IMR-90 (cell line): ENCODE results near the gene ZNF385C. TPM values are rescaled to one million over a fixed set of nuclear protein-coding genes. Genes with fewer than 3 reads are reported as not detected.
"Not testable (repeated sequence)": the region's sequence is repeated elsewhere in the genome, so short reads cannot be mapped to it uniquely, and the experiment has no call there.

Experiments used
- ATAC-seq: fragments of 200-7000 bp; cut with Tn5 transposase; 2 replicates; pipeline ENCODE4 v1.9.1; 2020; ENCODE audit warnings: low read depth, mild to moderate bottlenecking, moderate library complexity
- BruUV-seq: library from RNA; stranded (reverse); fragments of 400-500 nt; replicated peaks from 2 replicates; lab custom pipeline; 2021; lab: Mats Ljungman, UMichigan
- CTCF ChIA-PET: fragments of 300-600 bp; formaldehyde crosslinking; extraction: SDS; loops from one replicate; lab custom pipeline; 2021; ENCODE audit warnings: antibody characterized with exemption; lab: Yijun Ruan, JAX
- POLR2A ChIA-PET: fragments of 300-600 bp; sonication (Branson Sonifier 250); formaldehyde crosslinking; loops from one replicate; lab custom pipeline; 2022; ENCODE audit warnings: antibody characterized with exemption; ENCODE audit not compliant: unreplicated experiment; lab: Charles Lee
- DNase-seq: peaks from one replicate; pipeline ENCODE4 v3.0.0; 2013
- H2AFZ ChIP-seq: replicated peaks from 2 replicates; pipeline ENCODE3; 2013; ENCODE audit warnings: low read length, mild to moderate bottlenecking; ENCODE audit not compliant: poor library complexity
- H2AK5ac ChIP-seq: 2 replicates; pipeline ENCODE4 v1.6.1; 2013; ENCODE audit warnings: low read depth, low read length, inconsistent platforms
- H2AK9ac ChIP-seq: replicated peaks from 2 replicates; pipeline ENCODE3; 2013; ENCODE audit warnings: mild to moderate bottlenecking, low read depth, low read length, moderate library complexity; ENCODE audit not compliant: poor library complexity
- H2BK120ac ChIP-seq: 2 replicates; pipeline ENCODE4 v1.6.1; 2013; ENCODE audit warnings: low read depth, low read length, inconsistent platforms
- H2BK15ac ChIP-seq: 3 replicates; pipeline ENCODE4 v1.6.1; 2013; ENCODE audit warnings: low read depth, low read length, inconsistent platforms
- H2BK20ac ChIP-seq: 2 replicates; pipeline ENCODE4 v1.6.1; 2013; ENCODE audit warnings: low read depth, mild to moderate bottlenecking, inconsistent platforms, low read length, moderate library complexity
- H2BK5ac ChIP-seq: 2 replicates; pipeline ENCODE4 v1.6.1; 2013; ENCODE audit warnings: mild to moderate bottlenecking, low read depth, low read length, inconsistent platforms; ENCODE audit not compliant: poor library complexity, severe bottlenecking
- H3K14ac ChIP-seq: replicated peaks from 2 replicates; pipeline ENCODE4 v1.6.1; 2013; ENCODE audit warnings: low read depth, low read length, inconsistent platforms
- H3K18ac ChIP-seq: 2 replicates; pipeline ENCODE4 v1.6.1; 2013; ENCODE audit warnings: low read depth, low read length, control low read depth
- H3K23ac ChIP-seq: 2 replicates; pipeline ENCODE4 v1.6.1; 2013; ENCODE audit warnings: low read depth, low read length, inconsistent platforms
- H3K27ac ChIP-seq: 2 replicates; pipeline ENCODE4 v1.5.1; 2013; ENCODE audit warnings: mild to moderate bottlenecking, control low read depth, low read length; ENCODE audit not compliant: insufficient read depth
- H3K27me3 ChIP-seq: 2 replicates; pipeline ENCODE4 v1.6.1; 2013; ENCODE audit warnings: low read length; ENCODE audit not compliant: control insufficient read depth, insufficient read depth
- H3K36me3 ChIP-seq: 2 replicates; pipeline ENCODE4 v1.6.1; 2013; ENCODE audit warnings: low read length, mixed read lengths; ENCODE audit not compliant: control insufficient read depth, insufficient read depth
- H3K4ac ChIP-seq: 2 replicates; pipeline ENCODE4 v1.6.1; 2013; ENCODE audit warnings: low read depth, low read length, inconsistent platforms
- H3K4me1 ChIP-seq: 2 replicates; pipeline ENCODE4 v1.6.1; 2013; ENCODE audit warnings: low read length, mixed read lengths; ENCODE audit not compliant: control insufficient read depth, insufficient read depth
- H3K4me2 ChIP-seq: 2 replicates; pipeline ENCODE4 v1.6.1; 2013; ENCODE audit warnings: low read depth, mild to moderate bottlenecking, control low read depth, low read length, moderate library complexity
- H3K4me3 ChIP-seq: 2 replicates; pipeline ENCODE4 v1.5.1; 2013; ENCODE audit warnings: low read depth, mild to moderate bottlenecking, control low read depth, low read length, moderate library complexity; ENCODE audit not compliant: insufficient read depth
- H3K56ac ChIP-seq: 2 replicates; pipeline ENCODE4 v1.6.1; 2013; ENCODE audit warnings: low read length, inconsistent platforms; ENCODE audit not compliant: insufficient read depth; ENCODE audit errors: extremely low read depth
- H3K79me1 ChIP-seq, 2 experiments: 2 replicates each; pipeline ENCODE4 v1.6.1; 2013; ENCODE audit warnings: low read length in 2 of 2, inconsistent platforms in 1 of 2, low read depth in 1 of 2
- H3K9ac ChIP-seq: 2 replicates; pipeline ENCODE4 v1.6.1; 2013; ENCODE audit warnings: low read depth, low read length, control low read depth
- H3K9me1 ChIP-seq: 2 replicates; pipeline ENCODE4 v1.6.1; 2013; ENCODE audit warnings: low read length, inconsistent platforms; ENCODE audit not compliant: insufficient read depth
- H3K9me3 ChIP-seq: 2 replicates; pipeline ENCODE4 v1.6.1; 2013; ENCODE audit warnings: low read length; ENCODE audit not compliant: control insufficient read depth, insufficient read depth
- H4K20me1 ChIP-seq: 2 replicates; pipeline ENCODE4 v1.6.1; 2013; ENCODE audit warnings: low read length, inconsistent platforms; ENCODE audit not compliant: insufficient read depth
- H4K5ac ChIP-seq: 2 replicates; pipeline ENCODE4 v1.6.1; 2013; ENCODE audit warnings: mild to moderate bottlenecking, low read depth, low read length, control low read depth
- H4K8ac ChIP-seq, 2 experiments: 2 replicates each; pipeline ENCODE4 v1.6.1; 2013; ENCODE audit warnings: low read depth in 2 of 2, low read length in 2 of 2, control low read depth in 1 of 2, inconsistent platforms in 1 of 2
- H4K91ac ChIP-seq: 2 replicates; pipeline ENCODE4 v1.6.1; 2013; ENCODE audit warnings: low read depth, low read length, inconsistent platforms; ENCODE audit not compliant: insufficient read depth
- CEBPB ChIP-seq: IDR thresholded peaks from 2 replicates; pipeline ENCODE4 v1.6.1; 2012; ENCODE audit warnings: low read depth, low read length, improper control_type of control experiment
- RFX5 ChIP-seq: IDR thresholded peaks from 2 replicates; pipeline ENCODE4 v1.8.0; 2012; ENCODE audit warnings: low read depth, mild to moderate bottlenecking, low read length, moderate library complexity
- WGBS, 2 experiments: methylation state at CpG; one replicate each; pipeline versions ENCODE4 v1.1.5 to v1.1.7; 2013; ENCODE audit warnings: missing lambda C conversion rate in 2 of 2; ENCODE audit not compliant: insufficient read length in 1 of 2; ENCODE audit errors: extremely low coverage in 2 of 2; 5-methylcytosine and 5-hydroxymethylcytosine counted together
- dilution Hi-C: fragments of 300-500 bp; cut with HindIII; formaldehyde crosslinking; loops from one replicate; pipeline ENCODE4 v1.14.3; 2018; ENCODE audit warnings: low sequenced_read_pairs; ENCODE audit not compliant: unreplicated experiment
- in situ Hi-C: fragments of 300-500 bp; cut with MboI; formaldehyde crosslinking; loops from 3 replicates; pipeline ENCODE4 v1.14.3; 2019; ENCODE audit warnings: low sequenced_read_pairs, inconsistent platforms, mixed read lengths
- intact Hi-C: fragments of 100-400 bp; cut with micrococcal nuclease; formaldehyde crosslinking; loops from 2 replicates; pipeline ENCODE4 v1.10.0; 2022
- polyA plus RNA-seq, 3 experiments: library from polyadenylated mRNA; depleted of rRNA; stranded (reverse); fragments of >200 nt; gene quantifications; 2 replicates each; pipeline ENCODE4 v1.2.3, GENCODE V29; 2012; ENCODE audit warnings: low replicate concordance in 1 of 3
- total RNA-seq: library from RNA; depleted of rRNA; stranded (reverse); fragments of >200 nt; gene quantifications from 2 replicates; pipeline ENCODE4 v1.2.3, GENCODE V29; 2012

Gene ZNF385C
- total and polyA plus RNA-seq, 2 of the 4 experiments (the other 2 are of a cell fraction) = not detected

GRCh38 chr17:42023524-42024349 is 74.5 kb downstream of the ZNF385C start:
- DNase-seq = no peak
- peak overlapping the region; percentile 47 for H4K5ac ChIP-seq
- peak overlapping the region; percentile 58 for H2BK120ac ChIP-seq
- H3K9ac ChIP-seq = no peak overlapping the region
- no peak overlapping the region for H3K18ac ChIP-seq
- no peak overlapping the region for H3K56ac ChIP-seq
- H4K20me1 ChIP-seq = peaks cover 12% of the 10 kb centered on the region; the same call in 1 of the 2 replicates
- no CpG with 5 or more reads among the region's 15 CpGs for WGBS, 2 experiments
- dilution Hi-C loops (no loop called here), intact Hi-C loops (no loop called here), in situ Hi-C loops (no loop called here)
- H2AK5ac ChIP-seq = peak overlapping the region; percentile 85
- peak; percentile 70 for TF ChIP-seq CEBPB
- TF ChIP-seq RFX5 = no peak
- ATAC-seq = no peak
- peak overlapping the region; percentile 19 for H3K27ac ChIP-seq
- H2BK20ac ChIP-seq = peak overlapping the region; percentile 69
- no peak overlapping the region for H3K14ac ChIP-seq
- no peak overlapping the region for H3K23ac ChIP-seq
- no peaks in the 10 kb centered on the region; the same call in 1 of the 2 replicates for H3K27me3 ChIP-seq
- no peak overlapping the region for H2AFZ ChIP-seq
- CTCF ChIA-PET = interaction anchor here (0.5 kb wide), 1 partner anchor 65 kb away, joined by 3 read pairs; no protein-coding TSS in a partner anchor
- H3K4me1 ChIP-seq = peaks cover 10% of the 10 kb centered on the region
- H3K4ac ChIP-seq = peak overlapping the region; percentile 58
- peaks cover 18% of the 10 kb centered on the region for H3K36me3 ChIP-seq
- H2BK15ac ChIP-seq = 0 out of 3 replicates have a peak overlapping the region, but pooled peaks have one; percentile 3
- no peak overlapping the region for H3K4me3 ChIP-seq
- POLR2A ChIA-PET = interaction anchor here (0.6 to 0.7 kb wide), 3 partner anchors 14 to 459 kb away, joined by 4 to 11 read pairs (median 8); no protein-coding TSS in a partner anchor
- no peaks in the 10 kb centered on the region for H3K9me3 ChIP-seq
- H4K8ac ChIP-seq = peak overlapping the region in 1 of 2 experiments; percentile 39; a peak in 2 of 4 replicates
- peaks cover 6% of the 10 kb centered on the region; the same call in 1 of the 2 replicates for H3K9me1 ChIP-seq
- peaks cover 9 to 38% of the 10 kb centered on the region in 2 experiments for H3K79me1 ChIP-seq
- H3K4me2 ChIP-seq = no peak overlapping the region
- peak overlapping the region; percentile 37 for H2BK5ac ChIP-seq
- H2AK9ac ChIP-seq = peak overlapping the region; percentile 86
- no TSS peak for BruUV-seq
- H4K91ac ChIP-seq = no peak overlapping the region; the same call in 1 of the 2 replicates

DNA sequence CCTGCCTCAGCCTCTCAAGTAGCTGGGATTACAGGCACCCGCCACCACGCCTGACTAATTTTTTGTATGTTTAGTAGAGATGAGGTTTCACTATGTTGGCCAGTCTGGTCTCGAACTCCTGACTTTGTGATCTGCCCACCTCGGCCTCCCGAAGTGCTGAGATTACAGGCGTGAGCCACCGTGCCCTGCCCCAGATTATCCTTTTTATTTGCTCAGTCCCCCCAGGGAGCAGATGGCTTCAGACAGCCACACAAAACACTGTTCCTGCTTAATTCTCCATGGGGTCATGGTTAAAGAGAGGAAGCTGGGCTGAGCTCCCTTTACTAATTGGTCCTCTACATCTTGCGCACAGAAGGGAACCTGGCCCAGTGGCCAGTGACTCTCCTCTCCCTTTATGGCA is 77.4 kb downstream of the ZNF385C start:
- DNase-seq, ATAC-seq, H3K9ac ChIP-seq, H3K27ac ChIP-seq, H3K9me3 ChIP-seq, H2BK20ac ChIP-seq, H2BK5ac ChIP-seq, H3K9me1 ChIP-seq, H3K56ac ChIP-seq, H4K5ac ChIP-seq, H3K27me3 ChIP-seq, H2BK120ac ChIP-seq, H2BK15ac ChIP-seq, H2AK5ac ChIP-seq, dilution Hi-C loops, H4K8ac ChIP-seq, H2AK9ac ChIP-seq, in situ Hi-C loops, intact Hi-C loops, H3K18ac ChIP-seq, H4K91ac ChIP-seq, BruUV-seq, H3K14ac ChIP-seq, H3K4ac ChIP-seq, H3K23ac ChIP-seq, H2AFZ ChIP-seq: not testable (repeated sequence)
- Histone ChIP-seq H3K4me1 (peaks cover 10% of the 10 kb centered on the region), H3K4me2 (peak overlapping the region; percentile 80), H3K4me3 (peak overlapping the region; percentile 87; the same call in 1 of the 2 replicates), H3K79me1 (peaks cover 12 to 53% of the 10 kb centered on the region in 2 experiments), H3K36me3 (peaks cover 18% of the 10 kb centered on the region), H4K20me1 (peaks cover 18% of the 10 kb centered on the region; the same call in 1 of the 2 replicates)
- CTCF ChIA-PET = interaction anchor here (0.6 kb wide), 1 partner anchor 97 kb away, joined by 4 read pairs; no protein-coding TSS in a partner anchor
- 60% methylated on average over 1 of the region's 8 CpGs; no CpG with 5 or more reads in 1 of the 2 experiments for WGBS, 2 experiments
- POLR2A ChIA-PET = interaction anchor here (1.8 kb wide), 1 partner anchor 54 kb away, joined by 8 read pairs; the partner anchor contains the start of gene CNP
